ENCODE measurements around the gene ETV3.

DNA sequence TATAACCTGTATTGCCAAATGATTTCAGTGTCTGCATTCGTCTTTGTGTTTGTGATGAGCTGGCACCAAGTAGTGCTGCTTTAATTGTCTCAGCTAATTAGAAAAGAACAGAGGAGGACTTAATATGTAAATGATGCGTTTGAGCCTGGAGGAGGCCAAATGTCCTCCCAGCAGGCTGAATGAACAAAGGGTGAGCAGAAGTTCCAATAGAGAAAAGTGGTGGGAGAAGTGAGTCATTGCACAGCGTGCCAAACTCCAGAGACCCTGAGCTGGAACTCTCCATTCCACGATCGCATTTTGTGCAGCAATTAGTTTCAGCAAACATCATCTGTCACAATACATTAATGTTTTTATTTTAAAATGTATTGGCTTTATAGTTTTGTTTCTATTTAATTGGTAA lies 56.5 kb downstream of the ETV3 start:
- TF ChIP-seq, protein P1, sequence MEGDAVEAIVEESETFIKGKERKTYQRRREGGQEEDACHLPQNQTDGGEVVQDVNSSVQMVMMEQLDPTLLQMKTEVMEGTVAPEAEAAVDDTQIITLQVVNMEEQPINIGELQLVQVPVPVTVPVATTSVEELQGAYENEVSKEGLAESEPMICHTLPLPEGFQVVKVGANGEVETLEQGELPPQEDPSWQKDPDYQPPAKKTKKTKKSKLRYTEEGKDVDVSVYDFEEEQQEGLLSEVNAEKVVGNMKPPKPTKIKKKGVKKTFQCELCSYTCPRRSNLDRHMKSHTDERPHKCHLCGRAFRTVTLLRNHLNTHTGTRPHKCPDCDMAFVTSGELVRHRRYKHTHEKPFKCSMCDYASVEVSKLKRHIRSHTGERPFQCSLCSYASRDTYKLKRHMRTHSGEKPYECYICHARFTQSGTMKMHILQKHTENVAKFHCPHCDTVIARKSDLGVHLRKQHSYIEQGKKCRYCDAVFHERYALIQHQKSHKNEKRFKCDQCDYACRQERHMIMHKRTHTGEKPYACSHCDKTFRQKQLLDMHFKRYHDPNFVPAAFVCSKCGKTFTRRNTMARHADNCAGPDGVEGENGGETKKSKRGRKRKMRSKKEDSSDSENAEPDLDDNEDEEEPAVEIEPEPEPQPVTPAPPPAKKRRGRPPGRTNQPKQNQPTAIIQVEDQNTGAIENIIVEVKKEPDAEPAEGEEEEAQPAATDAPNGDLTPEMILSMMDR (IDR thresholded peaks at IDR 0.05), result no peak
- TF ChIP-seq POLR2AphosphoS5 (IDR thresholded peaks at IDR 0.05), result no peak
- TF ChIP-seq POLR2A (IDR thresholded peaks at IDR 0.05), result no peak

All from upper lobe of left lung (tissue), 4 donors.